Prostate gland (tissue), 2 donors: ENCODE data around the gene OPRM1. TPM values are rescaled to one million over a fixed set of nuclear protein-coding genes. Genes with fewer than 3 reads are reported as not detected.

ENCODE experiments used
- DNase-seq: peaks from one replicate; pipeline ENCODE4 v3.0.0-alpha.2; 2019; ENCODE audit warnings: low spot score
- H3K27ac ChIP-seq, 2 donors: fragments of 200-600 bp; sonication (generic); 2 replicates each; pipeline ENCODE4 v1.5.1; 2017 to 2019
- H3K27me3 ChIP-seq: fragments of 200-600 bp; sonication (generic); replicated peaks from 2 replicates; pipeline ENCODE4 v1.5.1; 2019; ENCODE audit not compliant: insufficient read depth
- H3K36me3 ChIP-seq, 2 donors: fragments of 200-600 bp; sonication (generic); 1 replicate in 1 of 2; 2 replicates in 1 of 2; pipeline versions ENCODE4 v1.5.1 to v1.8.1; 2017 to 2019
- H3K4me1 ChIP-seq: fragments of 200-600 bp; sonication (generic); replicated peaks from 2 replicates; pipeline ENCODE4 v1.5.1; 2019
- H3K4me3 ChIP-seq, 2 donors: fragments of 200-600 bp; sonication (generic); 2 replicates each; pipeline ENCODE4 v1.5.1; 2017 to 2019
- H3K9me3 ChIP-seq: fragments of 200-600 bp; sonication (generic); 2 replicates; pipeline ENCODE4 v1.5.1; 2017
- POLR2A ChIP-seq: fragments of 450-650 bp; IDR thresholded peaks from one replicate; pipeline ENCODE4 v1.6.1; 2016; ENCODE audit warnings: antibody characterized with exemption, mild to moderate bottlenecking
- POLR2AphosphoS5 ChIP-seq: sonication (generic); formaldehyde crosslinking; IDR thresholded peaks from one replicate; pipeline ENCODE4 v1.6.1; 2017; ENCODE audit warnings: antibody characterized with exemption
- WGBS: methylation state at CpG from one replicate; pipeline ENCODE4 v1.1.5; 2018; 5-methylcytosine and 5-hydroxymethylcytosine counted together
- intact Hi-C: fragments of 100-400 bp; cut with DNase I; formaldehyde crosslinking; loops from one replicate; pipeline ENCODE4 v1.14.2; 2022
- total RNA-seq, 2 donors: library from RNA; depleted of rRNA; stranded (reverse); fragments of >200 nt; gene quantifications; one replicate each; pipeline ENCODE4 v1.1.0, GENCODE V29; 2016
- TF ChIP-seq, protein P1 (sequence below), 4 experiments: fragments of 200-600 bp in 2 of 4; fragments of 450-650 bp in 2 of 4; sonication (generic) in 2 of 4; IDR thresholded peaks; 1 replicate in 3 of 4; 2 replicates in 1 of 4; pipeline ENCODE4 v1.5.1; 2016 to 2019; ENCODE audit warnings: antibody characterized with exemption in 4 of 4, mild to moderate bottlenecking in 2 of 4, moderate library complexity in 2 of 4

The OPRM1 gene
- total RNA-seq, 2 donors from 2014 or later = not detected

DNA sequence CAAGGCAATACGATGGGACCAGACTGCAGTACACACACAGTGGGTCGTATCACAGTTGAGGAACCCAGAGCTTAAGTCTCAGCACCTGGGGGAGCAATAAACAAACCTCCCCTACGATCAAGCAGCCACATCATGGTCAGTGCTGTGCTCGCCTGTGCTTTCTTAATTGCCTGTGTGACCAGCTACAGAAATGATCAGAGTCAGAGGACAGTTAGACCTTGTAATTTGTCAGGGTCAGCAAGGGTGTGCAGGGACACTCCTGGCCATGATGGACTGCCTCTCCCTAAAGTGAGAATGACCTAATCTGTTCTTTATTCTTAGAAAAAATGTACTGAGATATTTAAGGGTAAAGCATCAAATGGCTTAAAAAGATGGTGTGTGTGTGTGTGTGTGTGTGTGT lies 78.4 kb downstream of the OPRM1 start:
- Histone ChIP-seq H3K9me3 (no peaks in the 10 kb centered on the region), H3K36me3 (no peaks in the 10 kb centered on the region), H3K27me3 (no peaks in the 10 kb centered on the region), H3K27ac (no peak overlapping the region), H3K4me1 (no peaks in the 10 kb centered on the region), H3K4me3 (no peak overlapping the region)
- DNase-seq = no peak
- TF ChIP-seq, protein P1, sequence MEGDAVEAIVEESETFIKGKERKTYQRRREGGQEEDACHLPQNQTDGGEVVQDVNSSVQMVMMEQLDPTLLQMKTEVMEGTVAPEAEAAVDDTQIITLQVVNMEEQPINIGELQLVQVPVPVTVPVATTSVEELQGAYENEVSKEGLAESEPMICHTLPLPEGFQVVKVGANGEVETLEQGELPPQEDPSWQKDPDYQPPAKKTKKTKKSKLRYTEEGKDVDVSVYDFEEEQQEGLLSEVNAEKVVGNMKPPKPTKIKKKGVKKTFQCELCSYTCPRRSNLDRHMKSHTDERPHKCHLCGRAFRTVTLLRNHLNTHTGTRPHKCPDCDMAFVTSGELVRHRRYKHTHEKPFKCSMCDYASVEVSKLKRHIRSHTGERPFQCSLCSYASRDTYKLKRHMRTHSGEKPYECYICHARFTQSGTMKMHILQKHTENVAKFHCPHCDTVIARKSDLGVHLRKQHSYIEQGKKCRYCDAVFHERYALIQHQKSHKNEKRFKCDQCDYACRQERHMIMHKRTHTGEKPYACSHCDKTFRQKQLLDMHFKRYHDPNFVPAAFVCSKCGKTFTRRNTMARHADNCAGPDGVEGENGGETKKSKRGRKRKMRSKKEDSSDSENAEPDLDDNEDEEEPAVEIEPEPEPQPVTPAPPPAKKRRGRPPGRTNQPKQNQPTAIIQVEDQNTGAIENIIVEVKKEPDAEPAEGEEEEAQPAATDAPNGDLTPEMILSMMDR (IDR thresholded peaks at IDR 0.05) = no peak
- TF ChIP-seq POLR2A (no peak), POLR2AphosphoS5 (no peak)
- WGBS = 51% methylated on average over 4 of the region's 4 CpGs
- intact Hi-C loops = no loop called here

DNA sequence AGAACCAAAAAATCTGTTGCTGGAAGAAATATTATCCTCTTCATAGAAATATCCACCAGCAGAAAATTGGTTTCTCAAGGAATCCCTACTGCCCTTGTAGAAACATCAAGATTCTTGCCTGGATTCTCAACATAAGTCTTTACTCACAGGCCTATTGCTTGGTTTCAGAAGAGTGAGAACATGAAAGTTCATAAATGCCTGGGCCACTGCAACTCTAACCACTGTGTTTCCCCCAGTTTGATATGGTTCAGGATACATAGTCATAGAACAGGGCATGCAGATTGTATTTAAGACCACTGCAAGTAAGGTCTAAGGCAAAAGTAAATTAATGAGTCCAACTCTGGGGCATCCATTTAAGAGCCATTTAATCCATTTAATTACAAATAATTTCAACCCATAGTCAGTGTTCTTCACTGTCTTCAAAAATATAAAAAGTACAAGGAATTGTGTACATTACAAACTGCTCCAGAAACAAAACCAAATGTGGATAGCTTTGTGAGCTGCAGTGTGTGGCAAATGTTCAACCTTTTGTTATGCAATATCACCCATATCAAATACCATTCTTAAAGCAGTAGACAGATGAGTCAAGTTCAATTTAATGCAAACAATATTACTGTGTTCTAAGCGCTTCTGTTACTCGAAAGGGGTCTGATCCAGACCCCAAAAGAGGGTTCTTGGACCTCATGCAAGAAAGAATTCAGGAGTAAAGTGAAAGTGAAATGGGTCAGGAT lies 83.3 kb downstream of the OPRM1 start:
- DNase-seq = no peak
- Histone ChIP-seq H3K36me3 (no peaks in the 10 kb centered on the region), H3K27ac (no peak overlapping the region), H3K4me3 (no peak overlapping the region), H3K4me1 (no peaks in the 10 kb centered on the region), H3K27me3 (no peaks in the 10 kb centered on the region), H3K9me3 (no peaks in the 10 kb centered on the region)
- TF ChIP-seq, protein P1 (IDR thresholded peaks at IDR 0.05) = no peak
- TF ChIP-seq POLR2A (no peak), POLR2AphosphoS5 (no peak)
- intact Hi-C loops = no loop called here
- 75% methylated on average over 2 of the region's 2 CpGs for WGBS

DNA sequence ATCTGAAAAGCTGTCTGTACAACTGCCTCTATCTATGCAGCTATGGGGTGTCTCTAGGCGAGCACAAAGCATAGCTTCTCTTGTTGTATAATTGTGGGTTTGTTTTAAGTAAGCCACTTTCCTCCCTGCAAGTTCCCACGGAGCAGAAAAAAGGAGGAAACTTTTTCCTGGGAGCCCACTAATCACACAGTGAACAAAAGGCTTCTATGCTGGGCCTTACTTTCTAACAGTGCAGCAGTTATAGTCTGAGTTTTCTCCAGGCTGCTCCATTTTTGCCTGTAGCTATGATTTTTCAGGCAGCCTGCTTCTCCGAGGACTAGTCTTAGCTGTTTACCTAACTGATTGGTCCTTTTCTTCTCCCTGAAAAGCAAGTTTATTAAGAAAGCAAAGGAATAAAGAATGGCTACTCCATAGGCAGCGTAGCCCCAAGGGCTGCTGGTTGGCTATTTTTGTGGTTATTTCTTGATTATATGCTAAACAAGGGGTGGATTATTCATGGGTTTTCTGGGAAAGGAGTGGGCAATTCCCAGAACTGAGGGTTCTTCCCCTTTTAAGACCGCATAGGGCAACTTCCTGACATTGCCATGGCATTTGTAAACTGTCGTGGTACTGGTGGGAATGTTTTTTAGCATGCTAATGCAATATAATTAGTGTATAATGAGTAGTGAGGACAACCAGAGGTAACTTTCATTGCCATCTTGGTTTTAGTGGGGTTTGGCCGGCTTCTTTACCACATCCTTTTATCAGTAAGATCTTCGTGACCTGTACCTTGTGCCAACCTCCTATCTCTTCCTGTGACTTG lies 84.3 kb downstream of the OPRM1 start:
- no peaks in the 10 kb centered on the region for H3K27me3 ChIP-seq
- no peaks in the 10 kb centered on the region for H3K4me1 ChIP-seq
- intact Hi-C loops = no loop called here
- no peaks in the 10 kb centered on the region for H3K36me3 ChIP-seq
- DNase-seq = no peak
- WGBS = 66% methylated on average over 8 of the region's 8 CpGs
- no peak for TF ChIP-seq POLR2A
- TF ChIP-seq, protein P1 (IDR thresholded peaks at IDR 0.05) = no peak
- TF ChIP-seq POLR2AphosphoS5 = no peak
- H3K27ac ChIP-seq = no peak overlapping the region
- no peak overlapping the region for H3K4me3 ChIP-seq
- no peaks in the 10 kb centered on the region for H3K9me3 ChIP-seq

GRCh38 chr6:154125421-154125820 lies 86.4 kb downstream of the OPRM1 start:
- Histone ChIP-seq H3K36me3 (no peaks in the 10 kb centered on the region), H3K9me3 (no peaks in the 10 kb centered on the region), H3K4me1 (no peaks in the 10 kb centered on the region), H3K27me3 (no peaks in the 10 kb centered on the region), H3K27ac (no peak overlapping the region), H3K4me3 (no peak overlapping the region)
- TF ChIP-seq POLR2A (no peak), POLR2AphosphoS5 (no peak)
- TF ChIP-seq, protein P1 (IDR thresholded peaks at IDR 0.05) = no peak
- DNase-seq = no peak
- 94% methylated on average over 2 of the region's 2 CpGs for WGBS
- intact Hi-C loops = no loop called here
